Measurements from ENCODE around the gene STARD13. TPM values are rescaled to one million over a fixed set of nuclear protein-coding genes. Genes with fewer than 3 reads are reported as not detected.
A peak's percentile ranks its signal among the peaks of the same experiment; 100 is the strongest.
"Not testable (repeated sequence)": the region's sequence is repeated elsewhere in the genome, so short reads cannot be mapped to it uniquely, and the experiment has no call there.

The STARD13 gene
- total RNA-seq, 1 experiment from 2014 or later: 38.7 TPM

DNA sequence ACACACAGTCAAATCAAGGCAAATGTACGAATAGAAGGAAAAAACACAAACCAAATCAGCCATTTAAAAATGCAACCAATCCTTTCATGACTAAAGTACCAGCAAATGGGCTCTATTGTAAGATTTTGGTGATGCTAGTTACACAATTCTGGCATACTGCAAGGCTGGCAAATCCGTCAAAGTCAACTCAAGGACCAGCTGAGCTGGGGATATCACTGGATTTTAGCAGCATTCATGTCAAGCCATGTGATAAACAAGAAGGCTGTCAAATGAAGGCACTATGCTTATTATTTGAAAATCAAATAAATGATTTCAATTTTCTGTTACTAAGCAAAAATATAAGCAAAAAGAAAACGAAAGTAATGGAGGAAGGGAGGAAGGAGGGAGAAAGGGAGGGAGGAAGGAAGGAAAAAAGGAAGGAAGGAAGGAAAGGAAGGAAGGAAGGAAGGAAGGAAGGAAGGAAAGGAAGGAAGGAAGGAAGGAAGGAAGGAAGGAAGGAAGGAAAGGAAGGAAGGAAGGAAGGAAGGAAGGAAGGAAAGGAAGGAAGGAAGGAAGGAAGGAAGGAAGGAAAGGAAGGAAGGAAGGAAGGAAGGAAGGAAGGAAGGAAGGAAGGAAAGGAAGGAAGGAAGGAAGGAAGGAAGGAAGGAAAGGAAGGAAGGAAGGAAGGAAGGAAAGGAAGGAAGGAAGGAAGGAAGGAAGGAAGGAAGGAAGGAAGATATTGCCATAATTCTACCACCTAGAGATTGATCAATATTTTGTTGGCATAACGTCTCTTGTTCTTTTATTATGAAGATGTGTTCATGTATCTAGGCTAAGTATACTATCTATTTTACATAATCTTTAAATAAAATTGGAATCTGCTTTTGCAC, 108.0 kb downstream of the STARD13 start:
- DNase-seq (ENCODE audit: low read depth): not testable (repeated sequence)

DNA sequence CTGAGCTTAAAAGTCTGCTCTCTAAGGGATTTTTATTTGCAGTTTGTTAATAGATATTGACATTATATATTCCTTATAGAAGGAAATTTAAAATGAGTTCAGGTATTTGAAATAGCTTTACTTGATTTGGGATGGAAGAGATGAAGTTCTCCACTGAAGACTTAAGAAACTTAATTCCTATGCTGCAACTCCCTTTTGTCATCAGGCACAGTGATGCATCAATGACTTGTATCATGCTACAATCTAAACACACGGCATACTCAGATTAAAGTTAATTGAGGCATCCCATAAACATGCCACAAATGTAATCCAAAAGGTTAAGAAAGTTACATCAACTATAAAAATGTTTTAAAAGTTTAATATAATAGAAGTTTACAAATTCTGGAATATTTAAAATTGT, 109.0 kb downstream of the STARD13 start:
- DNase-seq (ENCODE audit: low read depth): no peak

DNA sequence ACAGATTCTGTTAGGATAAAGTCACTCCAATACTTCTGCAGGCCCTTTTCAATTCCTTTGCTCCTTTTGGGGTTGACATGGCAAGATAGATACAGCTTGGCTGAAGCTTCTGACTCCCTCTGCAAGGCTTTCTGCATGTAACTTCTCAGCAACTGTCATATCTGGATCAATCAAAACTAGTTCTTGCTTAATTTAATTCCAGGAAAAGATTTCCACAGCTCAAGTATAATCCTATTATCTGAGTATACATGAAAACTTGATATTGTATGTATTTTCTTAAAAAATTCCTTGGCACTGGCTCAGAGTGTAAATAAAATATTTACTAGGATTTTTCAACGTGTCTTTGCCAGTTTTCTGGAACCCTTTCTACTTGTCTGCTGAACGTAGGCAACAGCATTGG, 109.6 kb downstream of the STARD13 start:
- no peak for DNase-seq (ENCODE audit: low read depth)

DNA sequence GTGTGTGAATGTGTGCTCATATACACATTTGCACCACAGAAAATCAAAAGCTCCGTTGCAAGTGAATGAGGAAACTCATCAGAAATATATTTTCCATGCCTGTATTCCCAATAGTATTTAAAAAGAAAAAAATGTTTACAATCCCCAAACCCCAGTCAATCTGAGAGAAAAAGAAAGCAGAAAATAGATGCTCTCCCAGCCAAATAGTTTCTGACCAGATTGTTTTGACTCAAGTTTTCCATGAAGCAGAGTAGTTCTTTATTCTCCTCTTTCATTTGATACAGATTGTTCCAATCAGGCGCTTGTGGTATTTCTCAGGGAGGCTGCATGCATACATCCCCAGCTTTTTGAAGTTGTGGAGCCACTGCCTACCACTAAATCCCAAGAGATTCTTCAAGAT, 110.6 kb downstream of the STARD13 start:
- DNase-seq (ENCODE audit: low read depth): no peak

DNA sequence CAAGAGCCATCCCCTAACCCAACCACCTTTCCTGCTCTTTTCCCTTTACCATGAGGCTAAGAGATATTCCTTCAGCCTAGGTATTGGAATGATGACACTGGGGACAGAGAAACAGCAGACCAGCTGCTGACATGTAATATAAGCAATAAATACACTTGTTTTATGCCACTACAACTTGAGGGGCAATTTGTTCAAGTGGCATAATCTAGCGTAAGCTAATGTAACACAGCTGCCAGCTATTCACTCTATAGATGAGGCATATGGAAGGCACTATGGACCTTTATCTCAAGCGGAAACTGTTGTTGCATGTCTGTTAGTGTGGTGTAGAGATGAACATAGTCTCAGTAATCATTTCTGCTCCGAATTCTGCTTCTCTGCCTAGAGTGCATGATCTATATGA, 111.1 kb downstream of the STARD13 start:
- no peak for DNase-seq (ENCODE audit: low read depth)

DNA sequence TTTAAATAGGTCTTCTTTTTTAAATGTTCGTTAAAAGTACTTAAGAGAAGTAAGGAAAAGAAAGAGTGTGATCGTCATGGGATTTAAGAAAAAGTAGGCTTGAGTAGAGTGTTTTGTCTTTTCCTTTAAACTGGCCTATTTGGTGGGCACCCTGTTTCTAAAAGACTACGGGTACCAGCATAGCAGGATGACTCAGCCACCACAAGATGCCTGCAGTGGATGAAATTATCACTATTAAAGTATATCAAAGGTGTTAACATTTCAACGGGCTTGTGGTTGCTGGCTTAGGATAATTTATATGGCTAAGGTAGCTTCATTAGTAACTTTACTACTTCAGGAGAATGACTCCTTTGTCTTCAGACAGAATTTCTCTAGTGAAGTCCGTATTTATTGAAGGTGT, 112.6 kb downstream of the STARD13 start:
- peak; percentile 61 for DNase-seq (ENCODE audit: low read depth)

DNA sequence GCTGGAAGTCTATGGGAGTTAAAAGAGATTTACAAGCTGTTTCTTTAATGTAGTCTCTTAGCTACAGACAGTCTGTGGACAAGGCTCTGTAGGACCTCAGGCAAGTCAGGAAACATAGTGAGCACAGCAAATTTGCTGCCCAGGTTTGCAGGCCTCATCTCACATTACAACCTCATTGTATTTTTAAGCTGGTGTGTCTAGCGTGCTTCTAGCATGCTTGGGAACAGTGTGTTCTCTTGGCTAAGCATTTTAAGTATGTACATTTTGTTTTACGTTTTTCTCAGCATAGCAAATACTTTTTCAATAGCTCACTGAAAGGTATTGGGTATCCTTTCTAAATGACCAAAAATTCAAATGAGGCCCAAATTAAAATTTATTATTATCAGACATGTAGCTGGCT, 113.2 kb downstream of the STARD13 start:
- peak; percentile 86 for DNase-seq (ENCODE audit: low read depth)

DNA sequence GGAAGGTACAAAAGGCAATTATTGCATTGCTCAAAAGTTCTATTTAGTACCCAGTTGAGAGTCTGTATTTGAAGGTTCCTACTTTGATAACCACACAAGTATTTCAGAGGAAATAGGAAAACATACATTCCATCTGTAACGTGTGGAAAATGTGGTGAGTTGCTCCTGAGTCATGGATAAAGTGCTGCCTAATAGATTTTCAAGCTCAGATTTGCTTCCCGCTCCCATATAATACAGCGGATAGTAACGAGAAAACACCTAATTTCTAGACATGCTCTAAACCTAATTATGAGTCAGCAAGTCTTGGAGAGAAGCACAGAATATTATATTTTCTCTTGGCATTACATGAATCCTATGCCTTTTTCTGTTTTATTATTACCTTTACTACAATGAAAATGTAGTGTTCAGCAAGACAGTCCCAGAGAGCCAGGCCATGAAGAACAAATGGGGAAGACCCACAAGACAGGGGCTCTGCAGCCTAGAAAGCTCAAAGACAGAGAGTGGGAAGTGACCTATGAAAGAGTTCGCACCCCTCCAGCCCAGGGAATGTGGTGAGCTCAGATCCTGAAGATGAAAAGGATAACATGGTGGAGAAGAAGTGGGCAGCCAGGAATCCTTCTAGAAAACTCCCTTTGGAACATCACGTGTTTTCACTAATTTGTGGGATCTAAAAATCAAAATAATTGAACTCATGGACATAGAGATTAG, 116.1 kb downstream of the STARD13 start:
- DNase-seq (ENCODE audit: low read depth): peak; percentile 87

DNA sequence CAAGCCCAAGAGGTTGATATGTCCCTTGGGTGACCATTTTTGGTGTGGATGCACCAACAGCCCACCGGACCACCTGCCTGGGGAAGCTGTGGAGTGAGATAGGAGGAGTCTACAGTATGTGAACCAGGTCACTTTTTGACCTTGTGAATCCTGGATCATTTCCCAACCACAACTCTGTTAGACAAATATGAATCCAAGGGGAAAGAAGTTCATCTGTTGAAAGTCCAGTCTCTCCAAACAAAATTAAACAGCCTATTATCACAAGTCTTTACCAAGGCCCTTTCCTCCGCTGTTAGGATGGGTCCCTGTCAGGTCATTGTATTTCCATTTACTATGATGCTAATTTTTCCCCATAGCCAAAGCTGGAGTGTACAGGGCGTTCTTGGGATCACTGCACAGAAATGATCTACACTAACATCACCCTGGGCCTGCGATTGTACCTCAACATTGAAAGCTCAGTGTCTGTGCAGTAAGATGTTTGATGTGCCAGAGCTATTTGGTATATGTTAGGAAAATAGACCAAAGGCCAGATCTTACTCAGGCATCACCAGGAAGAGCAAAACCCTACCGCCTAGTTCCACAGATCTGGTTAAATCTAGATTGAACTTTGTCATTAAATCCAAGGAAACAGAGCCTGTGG, 117.1 kb downstream of the STARD13 start:
- peak; percentile 52 for DNase-seq (ENCODE audit: low read depth)

DNA sequence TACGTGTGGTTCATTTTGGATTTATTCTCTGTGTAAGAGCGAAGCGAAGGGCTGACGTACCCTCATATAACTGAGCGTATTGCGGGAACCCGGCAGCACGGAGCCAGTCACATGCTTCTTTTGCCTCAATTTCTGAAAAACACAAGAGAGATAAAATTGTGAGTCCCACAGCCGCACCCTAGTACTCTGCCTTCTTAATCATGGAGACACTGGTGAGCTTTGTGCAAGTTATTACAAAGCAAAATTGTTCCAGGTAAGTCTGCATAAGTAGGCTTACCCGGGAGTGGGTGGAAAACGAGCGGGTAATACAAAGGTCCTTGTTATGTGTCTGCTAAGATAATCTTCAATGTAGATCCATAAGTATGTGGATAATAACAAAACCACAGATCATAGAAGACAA, 118.1 kb downstream of the STARD13 start:
- no peak for DNase-seq (ENCODE audit: low read depth)

DNA sequence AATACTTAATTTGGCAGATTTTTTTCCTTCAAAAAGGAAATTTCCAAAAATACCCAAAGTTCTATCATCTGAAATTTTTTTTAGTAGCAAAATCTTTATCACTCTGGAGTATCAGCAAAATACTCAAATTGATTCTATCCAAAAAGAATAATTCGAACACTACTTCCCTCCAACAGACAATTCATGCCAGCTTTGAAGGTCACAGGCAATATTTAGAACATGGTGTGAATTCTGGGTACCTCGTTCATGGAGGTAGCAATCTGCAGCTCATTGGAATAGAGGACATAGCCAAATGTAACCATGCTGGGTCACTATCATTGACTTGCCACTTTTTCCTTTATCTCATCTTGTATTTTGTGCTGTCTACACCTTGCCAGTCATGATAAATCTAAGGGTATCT, 119.8 kb downstream of the STARD13 start:
- DNase-seq (ENCODE audit: low read depth): no peak

DNA sequence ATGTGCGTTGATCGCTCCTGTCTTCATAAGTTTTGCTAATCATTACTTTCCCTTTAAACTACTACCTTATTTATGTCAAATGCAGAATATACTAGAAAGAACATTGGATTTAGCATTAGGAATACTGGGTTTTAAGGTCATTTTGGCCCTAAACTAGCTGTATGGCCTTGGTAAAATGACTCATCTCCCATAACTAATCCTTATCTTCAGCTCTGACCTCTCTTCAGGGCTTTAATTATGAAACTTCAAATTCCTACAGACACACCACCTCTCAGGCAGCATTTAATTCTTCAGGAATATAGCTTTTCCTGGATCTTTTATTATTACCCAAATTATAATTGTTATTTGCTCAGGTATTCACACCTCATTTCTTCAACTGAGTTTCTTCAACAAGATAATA, 121.2 kb downstream of the STARD13 start:
- no peak for DNase-seq (ENCODE audit: low read depth)

DNA sequence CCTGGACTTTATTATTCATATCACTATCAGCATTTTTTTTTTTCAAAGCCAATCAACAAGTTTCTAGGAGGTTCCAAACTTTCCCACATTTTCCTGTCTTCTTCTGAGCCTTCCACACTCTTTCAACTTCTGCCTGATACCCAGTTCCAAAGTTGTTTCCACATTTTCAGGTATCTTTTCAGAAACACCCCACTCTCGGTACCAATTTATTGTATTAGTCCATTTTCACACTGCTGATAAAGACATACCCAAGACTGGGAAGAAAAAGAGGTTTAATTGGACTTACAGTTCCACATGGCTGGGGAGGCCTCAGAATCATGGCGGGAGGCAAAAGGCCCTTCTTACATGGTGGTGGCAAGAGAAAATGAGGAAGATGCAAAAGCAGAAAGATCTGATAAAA, 122.8 kb downstream of the STARD13 start:
- DNase-seq (ENCODE audit: low read depth): not testable (repeated sequence)

DNA sequence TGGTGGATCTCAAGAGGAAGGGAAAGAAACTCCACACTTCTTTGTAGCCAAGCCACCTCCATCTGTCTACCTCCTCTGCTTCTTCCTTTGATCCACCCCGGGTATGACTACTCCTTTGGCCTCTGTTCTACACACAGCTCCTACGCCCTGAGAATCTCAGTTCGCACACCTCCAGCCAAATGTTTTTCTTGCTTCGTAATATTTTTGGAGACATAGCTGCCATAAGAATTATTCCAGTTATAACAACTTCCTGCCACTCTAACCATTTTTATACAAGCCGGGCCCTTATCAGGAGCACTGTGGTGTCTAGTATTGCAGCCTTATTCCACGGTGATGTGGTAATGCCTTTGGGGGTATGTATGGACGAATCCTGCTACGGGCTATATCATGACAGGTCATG, 126.7 kb downstream of the STARD13 start:
- DNase-seq (ENCODE audit: low read depth): no peak

DNA sequence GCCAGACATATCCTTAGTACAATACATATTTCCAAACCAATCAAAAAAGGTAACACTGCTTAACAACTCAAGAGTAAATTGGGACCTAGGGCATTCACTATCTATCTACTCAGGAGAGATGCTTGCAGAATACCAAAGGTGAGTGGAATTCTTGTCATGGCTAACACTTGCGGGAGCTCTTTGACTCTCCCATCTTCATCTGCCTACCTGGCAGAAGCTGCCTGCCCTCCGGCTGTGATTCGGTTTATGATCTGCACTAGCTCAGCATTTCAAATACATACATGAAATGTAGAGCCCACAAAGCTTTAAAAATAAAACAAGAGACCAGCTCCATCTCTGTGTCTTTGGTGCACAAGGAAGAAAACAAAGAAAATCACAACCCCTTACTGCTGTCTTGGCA, 127.3 kb downstream of the STARD13 start:
- no peak for DNase-seq (ENCODE audit: low read depth)

DNA sequence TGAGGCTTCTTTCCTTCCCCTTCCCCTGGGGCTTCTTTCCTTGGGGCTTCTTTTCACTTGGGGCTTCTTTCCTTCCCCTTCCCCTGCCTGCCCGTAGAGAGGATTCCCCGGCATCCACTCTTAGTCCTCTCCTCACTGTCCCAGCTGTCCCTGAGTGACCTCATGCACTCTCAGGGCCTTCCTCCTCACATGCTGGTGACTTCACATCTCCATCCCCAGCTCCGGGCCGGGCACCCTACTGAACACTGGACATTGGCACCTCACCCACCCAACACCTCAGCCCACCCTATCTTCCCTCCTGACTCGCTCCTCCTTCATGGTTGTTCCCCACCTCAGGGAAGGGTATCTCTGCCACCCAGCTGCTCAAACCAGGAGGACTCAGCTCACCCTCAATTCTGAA, 130.6 kb downstream of the STARD13 start:
- no peak for DNase-seq (ENCODE audit: low read depth)

DNA sequence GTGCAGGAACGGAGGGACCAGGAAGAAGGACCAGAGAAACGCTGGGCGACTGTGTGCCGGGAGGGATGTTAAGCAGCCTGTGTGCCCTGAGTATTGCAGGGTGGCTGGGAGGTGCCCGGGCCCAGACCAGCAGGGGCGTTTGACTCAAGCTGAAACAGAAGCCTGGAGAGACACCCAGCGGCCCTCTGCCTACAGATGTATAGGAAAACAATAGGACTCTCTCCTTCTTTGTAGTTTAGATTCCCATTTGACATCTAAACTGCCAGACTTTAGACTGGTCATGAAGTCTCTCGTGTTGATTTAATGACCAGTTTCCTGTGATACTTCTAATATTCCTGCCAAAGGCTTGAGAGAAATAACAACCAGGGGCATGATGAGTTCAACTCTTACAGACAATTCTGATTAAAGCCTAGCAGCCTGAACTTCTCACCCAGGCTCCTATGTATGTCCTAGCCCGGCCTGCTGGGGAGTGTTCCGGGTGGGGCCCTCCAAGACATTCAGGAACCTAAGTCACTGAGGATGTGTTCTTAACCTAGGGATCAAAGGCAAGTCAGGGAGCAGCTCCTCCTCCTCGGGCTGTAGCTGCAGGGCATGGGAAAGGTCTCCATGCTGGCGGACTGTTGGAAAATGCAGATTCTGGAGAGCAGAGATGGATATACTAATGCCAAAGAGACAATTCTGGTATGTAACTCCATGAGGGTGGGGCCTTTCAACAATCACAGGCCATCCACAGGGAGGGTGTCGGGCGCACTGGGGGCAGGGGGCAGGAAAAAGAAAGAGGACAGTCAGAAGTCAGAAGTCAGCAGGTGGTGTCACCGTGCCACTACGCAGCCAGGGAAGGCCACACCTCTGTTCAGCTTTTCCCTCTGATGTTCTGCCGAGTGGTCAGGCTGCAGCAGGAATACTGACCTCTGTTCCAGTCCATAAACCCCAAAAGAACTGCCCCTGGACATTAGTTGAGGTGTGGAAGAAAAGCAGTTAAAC, 131.8 kb downstream of the STARD13 start:
- DNase-seq (ENCODE audit: low read depth): no peak

DNA sequence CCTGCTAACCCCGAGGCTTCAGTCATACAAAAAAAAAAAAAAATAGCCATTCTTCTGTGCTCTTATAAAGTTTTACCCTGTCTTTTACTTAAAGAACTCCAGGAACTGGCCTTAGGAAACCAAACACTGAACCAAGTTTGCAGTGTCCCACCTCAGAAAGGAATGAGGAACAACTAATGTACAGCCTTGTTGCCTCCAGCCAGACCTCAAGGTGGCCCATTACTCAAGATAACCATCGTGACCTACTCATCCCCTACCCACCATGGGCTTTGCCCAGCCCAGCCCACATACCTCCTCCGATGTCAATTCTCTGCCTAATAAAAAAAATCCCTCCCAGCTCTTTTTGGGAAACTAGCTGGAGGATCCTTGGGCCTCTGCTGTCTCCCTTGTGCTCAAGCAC, 133.2 kb downstream of the STARD13 start:
- no peak for DNase-seq (ENCODE audit: low read depth)

DNA sequence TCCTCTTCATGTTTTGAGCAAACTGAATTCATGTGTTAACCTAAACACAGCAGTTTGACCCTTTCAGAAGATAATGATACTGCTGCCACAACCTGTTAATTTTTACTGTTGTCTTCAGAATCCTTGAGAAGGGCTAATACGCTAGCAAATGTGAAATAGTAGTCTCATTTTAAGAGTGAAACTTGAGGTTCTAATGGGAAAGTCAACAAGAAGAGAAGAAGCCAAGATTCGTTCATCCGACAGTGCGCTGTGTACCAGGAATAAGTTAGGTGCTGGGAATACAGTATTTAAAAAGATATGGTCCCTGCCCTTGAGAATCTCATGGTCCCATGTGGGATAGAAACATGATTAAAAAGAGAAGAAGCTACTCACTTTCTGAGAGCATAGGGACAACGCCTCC, 134.9 kb downstream of the STARD13 start:
- no peak for DNase-seq (ENCODE audit: low read depth)

DNA sequence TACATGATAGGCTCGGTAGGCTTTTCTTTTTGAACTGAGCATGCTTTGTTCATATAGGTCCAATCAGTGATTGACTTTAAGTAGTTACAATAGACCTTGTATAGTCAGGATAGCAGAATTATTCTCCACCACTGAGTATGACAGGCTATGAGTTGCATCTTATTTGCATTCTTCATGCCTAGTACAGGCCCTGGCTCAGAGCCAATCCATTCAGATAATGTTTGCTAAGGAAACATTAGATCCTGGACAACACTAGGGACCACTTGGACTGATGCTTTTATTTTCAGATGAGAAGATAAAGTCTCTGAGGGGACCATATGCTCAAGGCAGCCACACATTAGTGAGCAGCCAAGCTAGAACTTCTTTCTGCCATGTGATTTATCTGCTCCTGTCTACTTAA, 135.4 kb downstream of the STARD13 start:
- DNase-seq (ENCODE audit: low read depth): peak; percentile 53

DNA sequence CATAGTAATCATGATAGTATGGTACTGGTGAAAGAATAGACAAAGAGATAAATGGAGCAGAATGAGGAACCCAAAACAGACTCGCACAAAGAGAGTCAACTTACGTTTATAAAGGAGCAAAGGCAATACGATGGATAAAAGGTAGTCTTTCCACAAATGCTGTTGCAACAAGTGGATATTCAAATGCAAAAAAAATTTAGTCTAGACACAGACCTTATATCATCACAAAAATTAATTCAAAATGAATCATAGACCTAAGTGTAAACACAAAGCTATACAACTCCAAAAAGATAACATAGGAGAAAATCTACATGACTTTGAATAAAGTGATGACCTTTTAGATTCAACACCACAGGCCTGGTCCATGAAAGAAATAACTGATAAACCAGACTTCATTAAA, 137.7 kb downstream of the STARD13 start:
- DNase-seq (ENCODE audit: low read depth): no peak
